Glomerular visceral epithelial cell (primary cell): ENCODE results near the gene SEMA6C.
"Not testable (repeated sequence)": the region's sequence is repeated elsewhere in the genome, so short reads cannot be mapped to it uniquely, and the experiment has no call there.

ENCODE experiments used
- DNase-seq: peaks from one replicate; pipeline ENCODE4 v3.0.0-alpha.2; 2016; ENCODE audit errors: extremely low spot score

The SEMA6C gene, protein sequence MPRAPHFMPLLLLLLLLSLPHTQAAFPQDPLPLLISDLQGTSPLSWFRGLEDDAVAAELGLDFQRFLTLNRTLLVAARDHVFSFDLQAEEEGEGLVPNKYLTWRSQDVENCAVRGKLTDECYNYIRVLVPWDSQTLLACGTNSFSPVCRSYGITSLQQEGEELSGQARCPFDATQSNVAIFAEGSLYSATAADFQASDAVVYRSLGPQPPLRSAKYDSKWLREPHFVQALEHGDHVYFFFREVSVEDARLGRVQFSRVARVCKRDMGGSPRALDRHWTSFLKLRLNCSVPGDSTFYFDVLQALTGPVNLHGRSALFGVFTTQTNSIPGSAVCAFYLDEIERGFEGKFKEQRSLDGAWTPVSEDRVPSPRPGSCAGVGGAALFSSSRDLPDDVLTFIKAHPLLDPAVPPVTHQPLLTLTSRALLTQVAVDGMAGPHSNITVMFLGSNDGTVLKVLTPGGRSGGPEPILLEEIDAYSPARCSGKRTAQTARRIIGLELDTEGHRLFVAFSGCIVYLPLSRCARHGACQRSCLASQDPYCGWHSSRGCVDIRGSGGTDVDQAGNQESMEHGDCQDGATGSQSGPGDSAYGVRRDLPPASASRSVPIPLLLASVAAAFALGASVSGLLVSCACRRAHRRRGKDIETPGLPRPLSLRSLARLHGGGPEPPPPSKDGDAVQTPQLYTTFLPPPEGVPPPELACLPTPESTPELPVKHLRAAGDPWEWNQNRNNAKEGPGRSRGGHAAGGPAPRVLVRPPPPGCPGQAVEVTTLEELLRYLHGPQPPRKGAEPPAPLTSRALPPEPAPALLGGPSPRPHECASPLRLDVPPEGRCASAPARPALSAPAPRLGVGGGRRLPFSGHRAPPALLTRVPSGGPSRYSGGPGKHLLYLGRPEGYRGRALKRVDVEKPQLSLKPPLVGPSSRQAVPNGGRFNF

GRCh38 chr1:151146412-151147131, at the start of gene SEMA6C:
Gene SEMA6C, minus strand, starts transcription at chr1:151146631. Its CDS starts 4,010 bp downstream, at chr1:151142621.
- DNase-seq, result peak; percentile 93

DNA sequence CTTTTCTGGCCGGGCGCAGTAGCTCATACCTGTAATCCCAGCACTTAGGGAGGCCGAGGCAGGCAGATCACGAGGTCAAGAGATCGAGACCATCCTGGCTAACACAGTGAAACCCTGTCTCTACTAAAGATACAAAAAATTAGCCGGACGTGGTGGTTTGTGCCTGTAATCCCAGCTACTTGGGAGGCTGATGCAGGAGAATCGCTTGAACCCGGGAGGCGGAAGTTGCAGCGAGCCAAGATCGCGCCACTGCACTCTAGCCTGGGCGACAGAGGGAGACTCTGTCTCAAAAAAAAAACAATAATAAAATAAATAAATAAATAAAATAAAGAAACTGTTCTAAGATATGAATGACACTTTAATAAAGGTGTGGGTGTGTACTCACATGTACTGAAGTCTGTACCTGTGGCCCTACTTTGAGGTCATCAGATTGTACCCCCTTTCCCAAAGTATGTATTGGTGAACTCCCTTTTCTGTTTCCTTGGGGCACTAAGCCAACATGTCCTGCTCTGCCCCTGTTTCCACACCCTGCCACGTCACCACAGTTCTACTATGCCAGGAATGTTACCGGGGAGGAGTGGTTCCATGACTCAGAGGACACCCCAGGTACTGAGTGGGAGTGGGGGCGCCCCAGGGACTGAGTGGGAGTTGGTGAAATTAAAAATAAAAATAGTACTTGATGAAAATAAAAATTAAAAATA, 48.6 kb upstream of the SEMA6C start:
- peak; percentile 91 for DNase-seq

- no peak for DNase-seq
Measured at GRCh38 chr1:151193856-151194255, 47.4 kb upstream of the SEMA6C start.

- DNase-seq, result no peak
Measured at GRCh38 chr1:151193304-151193703, 46.9 kb upstream of the SEMA6C start.

DNA sequence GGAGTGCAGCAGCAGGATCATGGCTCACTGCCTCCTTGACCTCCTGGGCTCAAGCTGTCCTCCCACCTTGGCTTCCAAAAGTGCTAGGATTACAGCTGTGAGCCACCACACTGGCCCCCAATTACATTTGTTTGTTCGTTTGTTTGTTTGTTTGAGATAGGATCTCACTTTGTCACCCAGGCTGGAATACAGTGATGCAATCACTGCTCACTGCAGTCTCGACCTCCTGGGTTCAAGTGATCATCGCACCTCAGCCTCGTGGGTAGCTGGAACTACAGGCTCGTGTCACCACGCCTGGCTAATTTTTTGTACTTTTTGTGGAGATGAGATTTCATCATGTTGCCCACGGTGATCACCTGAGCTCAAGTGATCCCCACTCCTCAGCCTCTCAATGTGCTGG, 45.6 kb upstream of the SEMA6C start:
- DNase-seq, result no peak

DNA sequence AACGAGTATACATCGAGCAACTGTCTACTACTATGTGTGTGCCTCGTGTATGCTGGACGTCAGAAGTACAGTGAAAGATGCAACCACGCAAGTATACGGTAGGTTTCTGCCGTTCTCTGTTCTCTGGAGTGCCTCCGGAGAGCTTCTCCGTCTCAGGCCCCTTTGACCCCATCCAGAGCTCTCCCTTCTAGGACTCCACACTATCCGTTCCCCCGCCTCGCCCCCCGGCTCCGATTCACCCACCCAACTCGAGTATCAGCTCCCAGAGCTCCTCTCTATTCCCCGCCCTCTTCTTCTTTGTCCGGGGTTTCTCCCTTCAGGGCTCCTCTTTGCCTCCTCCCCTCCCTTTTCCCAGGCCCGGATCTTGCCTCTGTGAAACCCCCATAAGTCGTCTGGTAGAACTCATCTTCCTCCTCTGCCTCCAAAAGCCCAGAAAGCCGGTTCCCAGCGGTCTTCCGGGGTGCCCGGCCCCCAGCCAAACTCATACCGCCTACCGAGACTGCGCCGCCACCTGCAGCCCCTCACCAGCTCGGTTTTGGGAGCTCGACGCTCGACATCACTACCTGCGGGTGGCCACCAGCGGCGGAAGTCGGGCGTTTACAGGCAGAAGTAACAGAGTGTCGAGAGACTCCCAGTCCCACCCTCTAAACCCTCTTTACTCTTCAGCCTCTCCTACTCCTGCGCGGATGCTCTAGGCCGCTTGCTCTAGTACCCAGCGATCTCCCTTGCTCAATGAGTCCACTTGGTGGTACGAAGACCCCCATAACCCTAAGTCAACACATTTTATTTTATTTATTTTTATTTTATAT, 43.4 kb upstream of the SEMA6C start, which contains the start of gene VPS72:
Gene VPS72, minus strand, starts transcription at position 561 of the 809 bp plus-strand sequence. Its CDS starts 76 bp downstream, at position 485.
- DNase-seq, result peak; percentile 88

DNA sequence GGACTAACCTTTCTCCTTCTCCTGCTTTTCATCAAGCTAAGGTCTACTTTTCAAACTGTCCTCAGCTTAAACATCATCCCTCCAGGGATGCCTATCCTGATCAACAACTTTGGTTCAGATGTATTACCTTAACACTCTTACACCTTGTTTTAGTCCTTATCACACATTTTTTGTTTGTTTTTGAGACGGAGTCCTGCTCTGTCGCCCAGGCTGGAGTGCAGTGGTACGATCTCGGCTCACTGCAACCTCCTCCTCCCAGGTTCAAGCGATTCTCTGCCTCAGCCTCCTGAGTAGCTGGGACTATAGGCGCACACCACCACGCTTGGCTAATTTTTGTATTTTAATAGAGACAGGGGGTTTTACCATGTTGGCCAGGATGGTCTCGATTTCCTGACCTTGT, 42.2 kb upstream of the SEMA6C start:
- not testable (repeated sequence) for DNase-seq

DNA sequence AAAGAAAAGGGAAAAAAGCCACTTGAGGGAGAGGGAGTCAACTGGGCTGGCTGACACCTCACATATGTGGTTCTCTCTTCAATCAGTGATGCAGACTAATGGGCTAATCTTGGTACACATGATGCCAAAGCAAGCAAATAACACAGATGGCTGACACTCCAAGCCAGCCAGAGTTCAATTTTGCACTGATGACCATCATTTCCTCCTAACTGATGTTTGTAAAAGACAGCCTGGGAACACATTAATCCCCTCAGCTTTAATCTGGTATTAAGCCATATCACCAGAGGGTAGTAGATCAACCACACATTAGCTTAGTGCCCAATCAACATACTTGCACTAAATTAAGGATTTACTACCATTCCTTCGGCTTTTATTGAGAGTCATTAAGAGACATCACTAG, 40.8 kb upstream of the SEMA6C start:
- no peak for DNase-seq

- DNase-seq, result no peak
Measured at GRCh38 chr1:151184211-151184610, 37.8 kb upstream of the SEMA6C start.

GRCh38 chr1:151176514-151177045, 30.1 kb upstream of the SEMA6C start:
- no peak for DNase-seq

GRCh38 chr1:151175863-151176262, 29.4 kb upstream of the SEMA6C start, which contains the start of gene TMOD4:
Gene TMOD4, minus strand, starts transcription at chr1:151175981. Its CDS starts 1,106 bp downstream, at chr1:151174875.
- no peak for DNase-seq

GRCh38 chr1:151175041-151175741, 28.8 kb upstream of the SEMA6C start:
- DNase-seq, result no peak

DNA sequence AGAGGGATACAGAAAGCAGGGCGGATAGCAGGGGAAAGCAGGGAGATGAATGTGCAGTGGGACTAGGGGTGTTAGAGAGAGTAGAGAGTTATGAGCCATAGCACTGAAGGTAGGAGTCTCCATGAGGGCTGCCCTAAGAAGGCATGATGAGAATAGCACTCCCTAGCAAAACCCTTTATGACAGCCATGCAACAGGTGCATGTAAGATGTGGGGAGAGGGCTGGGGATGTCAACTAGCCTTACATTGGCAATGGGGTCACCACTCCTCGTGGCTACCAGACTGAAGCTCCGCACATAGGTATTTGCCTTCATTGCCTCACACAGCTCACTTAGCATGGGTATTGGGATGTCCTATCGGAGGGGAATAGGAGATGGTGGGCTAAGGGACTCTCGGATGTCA, 24.8 kb upstream of the SEMA6C start:
- no peak for DNase-seq

GRCh38 chr1:151167116-151167515, 20.7 kb upstream of the SEMA6C start:
- DNase-seq, result no peak

DNA sequence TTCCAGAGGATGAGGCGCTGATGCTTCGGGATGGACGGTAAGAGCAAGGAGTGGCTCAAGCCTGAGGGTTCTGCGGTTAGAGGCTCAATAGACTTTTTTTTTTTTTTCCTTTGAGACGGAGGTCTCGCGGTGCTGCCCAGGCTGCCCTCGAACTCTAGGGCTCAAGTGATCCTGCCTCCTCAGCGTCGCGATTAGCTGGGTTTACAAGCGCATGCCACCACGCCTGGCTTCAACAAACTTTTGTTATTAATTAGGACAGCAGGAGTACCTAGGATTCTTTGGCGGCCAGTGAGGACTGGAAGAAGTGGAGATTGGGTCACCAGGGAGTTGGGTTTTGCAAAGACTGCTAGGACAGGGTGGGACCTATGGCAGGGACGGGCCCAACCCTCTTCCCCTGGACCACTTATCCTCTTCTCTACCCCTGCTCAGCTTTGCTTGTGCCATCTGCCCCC, 20.1 kb upstream of the SEMA6C start:
- peak; percentile 71 for DNase-seq

- peak; percentile 99 for DNase-seq
Measured at GRCh38 chr1:151165738-151166504, 19.5 kb upstream of the SEMA6C start, which contains the start of the genes LYSMD1 and SCNM1. Gene LYSMD1, minus strand, starts transcription at chr1:151165902. Its CDS starts 644 bp downstream, at chr1:151165258. Gene SCNM1, plus strand, starts transcription at chr1:151166144. Its CDS starts 9 bp downstream, at chr1:151166153.

DNA sequence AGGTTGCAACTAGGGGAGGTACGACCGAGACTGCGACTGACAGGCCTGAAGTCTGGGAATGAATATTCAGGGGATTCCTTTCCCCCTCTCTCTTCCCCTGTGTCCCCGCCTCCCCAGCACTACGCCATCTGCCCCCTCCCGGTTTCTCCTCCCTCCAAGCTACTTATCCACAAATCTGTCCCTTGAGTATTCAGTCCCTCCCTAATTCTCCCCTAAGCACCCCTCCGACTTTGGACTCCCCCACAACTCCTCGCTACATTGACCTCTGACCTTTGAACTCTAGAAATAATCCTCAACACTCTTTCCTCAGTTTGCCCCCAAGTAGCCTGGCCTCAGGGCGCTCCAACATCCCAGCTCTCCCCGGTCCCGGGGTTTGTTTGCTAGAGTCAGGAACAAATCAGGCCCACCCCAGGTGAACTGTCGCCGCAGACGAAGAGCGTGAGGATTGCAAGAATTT, 18.9 kb upstream of the SEMA6C start:
- DNase-seq, result peak; percentile 49

- no peak for DNase-seq
Measured at GRCh38 chr1:151164732-151165280, 18.4 kb upstream of the SEMA6C start.
